ENCODE data around the gene DIAPH3.
"Not testable (repeated sequence)": the region's sequence is repeated elsewhere in the genome, so short reads cannot be mapped to it uniquely, and the experiment has no call there.

- not testable (repeated sequence) for TF ChIP-seq CTCF, POLR2A (IDR thresholded peaks at IDR 0.05)
Observed at GRCh38 chr13:60048353-60048752, 115.4 kb downstream of the DIAPH3 start.
